Naive thymus-derived CD4-positive, alpha-beta T cell (primary cell): Measurements from ENCODE around the gene HHEX. TPM values are rescaled to one million over a fixed set of nuclear protein-coding genes. Genes with fewer than 3 reads are reported as not detected.

ENCODE experiments used
- ATAC-seq: fragments of 150-1000 bp; cut with Tn5 transposase; 2 replicates; pipeline ENCODE4 v1.10.0; 2021; ENCODE audit warnings: mild to moderate bottlenecking, moderate library complexity
- CTCF ChIA-PET: fragments of 350-600 bp; sonication (Branson Sonifier 250); formaldehyde crosslinking; loops from one replicate; lab custom pipeline; 2021; ENCODE audit warnings: antibody characterized with exemption; lab: Charles Lee
- POLR2A ChIA-PET: fragments of 350-600 bp; sonication (Branson Sonifier 250); formaldehyde crosslinking; loops from one replicate; lab custom pipeline; 2021; ENCODE audit warnings: antibody characterized with exemption, inconsistent platforms; lab: Charles Lee
- DNase-seq, 9 donors: peaks; one replicate each; pipeline versions ENCODE4 v3.0.0 to v3.0.0-alpha.2; 2020 to 2022; ENCODE audit warnings: mixed read lengths in 1 of 9
- H3K27ac ChIP-seq: one replicate; pipeline ENCODE4 v1.7.0; 2013; ENCODE audit warnings: mild to moderate bottlenecking, low read depth, low read length, moderate library complexity
- H3K27me3 ChIP-seq, 2 donors: one replicate each; pipeline ENCODE4 v1.7.0; 2013; ENCODE audit warnings: low read length in 2 of 2, mild to moderate bottlenecking in 2 of 2, moderate library complexity in 2 of 2; ENCODE audit not compliant: control insufficient read depth in 2 of 2, insufficient read depth in 2 of 2
- H3K36me3 ChIP-seq, 3 experiments: 1 replicate in 2 of 3; 2 replicates in 1 of 3; pipeline ENCODE4 v1.7.0; 2013; ENCODE audit warnings: low read length in 3 of 3, mild to moderate bottlenecking in 3 of 3, moderate library complexity in 1 of 3; ENCODE audit not compliant: insufficient read depth in 3 of 3, control insufficient read depth in 2 of 3
- H3K4me1 ChIP-seq, 2 donors: one replicate each; pipeline ENCODE4 v1.7.0; 2013; ENCODE audit warnings: low read length in 2 of 2, mild to moderate bottlenecking in 2 of 2, moderate library complexity in 1 of 2; ENCODE audit not compliant: control insufficient read depth in 2 of 2, insufficient read depth in 2 of 2
- H3K4me3 ChIP-seq: 2 replicates; pipeline ENCODE4 v1.7.0; 2013; ENCODE audit warnings: mild to moderate bottlenecking, low read length
- H3K9me3 ChIP-seq, 3 experiments: 1 replicate in 2 of 3; 2 replicates in 1 of 3; pipeline ENCODE4 v1.7.0; 2013; ENCODE audit warnings: low read length in 3 of 3; ENCODE audit not compliant: control insufficient read depth in 2 of 3
- H3K27ac Mint-ChIP-seq, 9 donors: one replicate each; pipeline ENCODE4 v1.8.0; 2020 to 2022; ENCODE audit warnings: mixed read lengths in 9 of 9, mild to moderate bottlenecking in 8 of 9, moderate library complexity in 5 of 9, inconsistent platforms in 2 of 9
- H3K27me3 Mint-ChIP-seq, 5 donors: one replicate each; pipeline ENCODE4 v1.8.0; 2021 to 2022; ENCODE audit warnings: mixed read lengths in 5 of 5, mild to moderate bottlenecking in 1 of 5
- H3K36me3 Mint-ChIP-seq, 5 donors: one replicate each; pipeline ENCODE4 v1.8.0; 2020 to 2022; ENCODE audit warnings: mixed read lengths in 5 of 5, mild to moderate bottlenecking in 3 of 5, inconsistent platforms in 1 of 5
- H3K4me1 Mint-ChIP-seq, 7 donors: one replicate each; pipeline ENCODE4 v1.8.0; 2020 to 2022; ENCODE audit warnings: mixed read lengths in 7 of 7, mild to moderate bottlenecking in 3 of 7, inconsistent platforms in 1 of 7
- H3K4me3 Mint-ChIP-seq, 10 donors: one replicate each; pipeline ENCODE4 v1.8.0; 2020 to 2022; ENCODE audit warnings: mild to moderate bottlenecking in 10 of 10, mixed read lengths in 10 of 10, moderate library complexity in 6 of 10, inconsistent platforms in 2 of 10
- H3K9me3 Mint-ChIP-seq, 11 donors: one replicate each; pipeline ENCODE4 v1.8.0; 2020 to 2022; ENCODE audit warnings: mixed read lengths in 11 of 11, mild to moderate bottlenecking in 4 of 11, inconsistent platforms in 1 of 11, moderate library complexity in 1 of 11
- intact Hi-C, 2 donors: fragments of 100-400 bp; cut with micrococcal nuclease; formaldehyde crosslinking; loops; one replicate each; pipeline ENCODE4 v1.15.1; 2023
- polyA plus RNA-seq, 2 donors: library from polyadenylated mRNA; unstranded; fragments of 300-500 nt; fragmentation: Illumina TruSeq; gene quantifications; one replicate each; pipeline ENCODE4 v1.2.3, GENCODE V29; 2021
- total RNA-seq, 6 experiments: library from RNA in 5 of 6; stranded (reverse) in 5 of 6; gene quantifications; 1 replicate in 5 of 6; 2 replicates in 1 of 6; pipeline ENCODE4 v1.2.3 and lab custom pipeline; 2021 to 2026

HHEX gene
- total and polyA plus RNA-seq, 7 experiments from 2014 or later: 0.18 to 21.4 (median 0.27) TPM; not detected in 2

DNA sequence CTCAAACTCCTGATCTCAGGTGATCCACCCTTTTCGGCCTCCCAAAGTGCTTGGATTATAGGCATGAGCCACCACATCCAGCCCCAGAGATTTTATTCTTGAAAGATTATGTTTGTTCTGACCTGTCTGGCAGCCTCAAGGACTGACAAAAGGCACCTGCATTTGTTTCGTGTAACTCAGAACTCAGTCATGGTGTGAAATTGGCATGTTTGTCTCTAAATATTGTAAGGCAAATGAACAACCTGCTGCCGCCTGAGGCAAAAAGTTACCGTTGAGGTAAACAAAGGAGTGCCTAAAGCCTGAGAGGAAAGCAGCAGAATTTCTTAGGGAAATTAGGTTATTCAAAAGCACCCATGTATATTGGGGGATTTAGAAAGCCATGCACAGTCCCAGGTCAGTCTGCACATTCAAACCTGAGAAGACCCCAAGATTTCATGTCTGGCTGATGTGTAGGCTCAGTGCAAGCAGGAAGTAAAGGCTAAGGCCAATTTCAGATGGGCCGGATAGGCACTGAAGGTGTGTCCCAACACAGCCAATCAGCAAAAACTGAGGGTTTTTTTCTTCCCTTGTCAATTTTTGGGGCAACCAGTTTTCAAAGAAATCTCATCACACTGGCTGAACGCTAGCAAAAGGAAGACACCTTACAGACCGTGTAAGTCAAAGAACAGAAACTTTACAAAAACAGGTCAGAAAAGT, 33.3 kb upstream of the HHEX start:
- Histone ChIP-seq H3K4me1 (no peaks in the 10 kb centered on the region), H3K36me3 (no peaks in the 10 kb centered on the region), H3K27me3 (no peaks in the 10 kb centered on the region), H3K27ac (no peak overlapping the region), H3K9me3 (no peaks in the 10 kb centered on the region), H3K4me3 (no peak overlapping the region)
- Mint-ChIP-seq H3K27ac (no peak overlapping the region), H3K4me1 (peaks cover 0 to 1% (median 0%) of the 10 kb centered on the region in 7 donors), H3K27me3 (peaks cover 0 to 6% (median 4%) of the 10 kb centered on the region in 5 donors), H3K9me3 (peaks cover 0 to 6% (median 2%) of the 10 kb centered on the region in 11 donors), H3K36me3 (peaks cover 0 to 23% (median 0%) of the 10 kb centered on the region in 5 donors), H3K4me3 (no peak overlapping the region)
- ChIA-PET CTCF (no interaction called here), POLR2A (no interaction called here)
- ATAC-seq (no peak), DNase-seq (no peak)
- intact Hi-C loops: no loop called here

DNA sequence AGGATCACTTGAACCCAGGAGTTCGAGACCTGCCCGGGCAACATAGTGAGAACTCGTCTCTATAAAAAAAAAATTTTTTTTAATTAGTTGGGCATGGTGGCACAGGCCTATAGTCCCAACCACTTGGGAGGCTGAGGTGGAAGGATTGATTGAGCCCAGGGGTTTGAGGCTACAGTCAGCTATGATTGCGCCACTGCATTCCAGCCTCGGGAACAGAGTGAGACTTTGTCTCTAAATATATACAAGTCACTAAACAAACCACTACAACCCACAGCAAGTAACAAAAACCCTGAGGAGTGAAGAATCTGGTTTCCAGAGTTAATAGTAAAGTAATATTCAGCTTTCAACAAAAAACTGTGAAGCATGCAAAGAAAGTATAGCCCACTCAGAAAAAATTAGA, 32.7 kb upstream of the HHEX start:
- POLR2A ChIA-PET: no interaction called here

DNA sequence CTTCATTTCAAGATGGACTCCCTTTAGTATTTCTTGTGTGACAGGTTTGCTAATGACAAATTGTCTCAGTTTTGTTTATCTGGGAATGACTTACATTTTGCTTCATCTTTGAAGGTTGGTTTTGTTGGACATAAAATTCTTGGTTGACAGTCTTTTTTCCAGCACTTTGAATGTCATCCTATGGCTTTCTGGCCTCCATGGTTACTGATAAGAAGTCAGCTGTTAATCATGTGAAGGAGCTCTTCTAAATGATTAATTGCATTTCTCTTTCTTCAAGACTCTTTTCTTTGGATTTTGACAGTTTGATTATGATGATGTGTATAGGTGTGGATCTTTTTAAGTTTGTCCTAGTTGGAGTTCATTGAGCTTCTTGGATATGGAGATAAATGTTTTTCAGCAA, 26.9 kb upstream of the HHEX start:
- H3K9me3 ChIP-seq: peaks cover 0 to 3% (median 0%) of the 10 kb centered on the region in 3 experiments
- Mint-ChIP-seq H3K4me1 (no peaks in the 10 kb centered on the region), H3K27ac (no peak overlapping the region), H3K27me3 (peaks cover 0 to 10% (median 4%) of the 10 kb centered on the region in 5 donors), H3K4me3 (no peak overlapping the region), H3K9me3 (peaks cover 0 to 41% (median 17%) of the 10 kb centered on the region in 11 donors), H3K36me3 (peaks cover 0 to 6% (median 0%) of the 10 kb centered on the region in 5 donors)
- no peak overlapping the region for H3K4me3 ChIP-seq
- DNase-seq (no peak), ATAC-seq (no peak)
- H3K27me3 ChIP-seq: no peaks in the 10 kb centered on the region
- POLR2A ChIA-PET: no interaction called here
- CTCF ChIA-PET: no interaction called here
- intact Hi-C loops: no loop called here
- no peaks in the 10 kb centered on the region for H3K36me3 ChIP-seq
- H3K27ac ChIP-seq: no peak overlapping the region
- H3K4me1 ChIP-seq: no peaks in the 10 kb centered on the region

More for the DNA sequence above, 32.7 kb upstream of the HHEX start:
- Mint-ChIP-seq H3K36me3 (peaks cover 0 to 20% (median 0%) of the 10 kb centered on the region in 5 donors), H3K4me1 (peaks cover 0 to 1% (median 0%) of the 10 kb centered on the region in 7 donors), H3K27ac (no peak overlapping the region), H3K4me3 (no peak overlapping the region), H3K9me3 (peaks cover 0 to 8% (median 3%) of the 10 kb centered on the region in 11 donors), H3K27me3 (peaks cover 0 to 6% (median 4%) of the 10 kb centered on the region in 5 donors)
- intact Hi-C loops: no loop called here
- ATAC-seq (no peak), DNase-seq (no peak)
- no peaks in the 10 kb centered on the region for H3K36me3 ChIP-seq
- CTCF ChIA-PET: no interaction called here
- H3K27ac ChIP-seq: no peak overlapping the region
- H3K27me3 ChIP-seq: no peaks in the 10 kb centered on the region
- H3K4me1 ChIP-seq: no peaks in the 10 kb centered on the region
- no peak overlapping the region for H3K4me3 ChIP-seq
- H3K9me3 ChIP-seq: no peaks in the 10 kb centered on the region

DNA sequence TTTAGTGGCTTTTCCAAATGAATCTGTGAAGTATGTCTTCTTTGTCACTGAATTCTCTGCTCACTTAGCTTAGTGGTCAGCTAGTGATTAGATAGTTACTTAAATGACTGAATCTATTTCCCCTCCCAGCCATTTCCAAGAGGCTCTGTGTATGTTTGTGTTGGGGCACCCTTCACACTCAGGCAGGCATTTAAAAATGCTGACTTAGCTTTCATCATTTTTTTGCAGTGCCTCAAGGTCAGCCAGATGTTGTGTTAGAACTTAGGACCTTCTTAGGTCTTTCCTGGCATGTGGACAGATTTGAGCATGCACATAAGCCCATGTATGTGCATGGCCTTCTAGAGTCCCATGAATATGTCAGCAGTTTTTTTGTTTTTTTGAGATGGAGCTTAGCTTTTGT, 25.4 kb upstream of the HHEX start:
- intact Hi-C loops: no loop called here
- H3K9me3 ChIP-seq: peaks cover 0 to 3% (median 0%) of the 10 kb centered on the region in 3 experiments
- Mint-ChIP-seq H3K4me3 (no peak overlapping the region), H3K36me3 (peaks cover 0 to 6% (median 0%) of the 10 kb centered on the region in 5 donors), H3K27ac (no peak overlapping the region), H3K4me1 (no peaks in the 10 kb centered on the region), H3K27me3 (peaks cover 0 to 10% (median 0%) of the 10 kb centered on the region in 5 donors), H3K9me3 (peaks cover 0 to 41% (median 20%) of the 10 kb centered on the region in 11 donors)
- no peaks in the 10 kb centered on the region for H3K36me3 ChIP-seq
- CTCF ChIA-PET: no interaction called here
- no peak for ATAC-seq
- H3K27ac ChIP-seq: no peak overlapping the region
- H3K4me3 ChIP-seq: no peak overlapping the region
- POLR2A ChIA-PET: no interaction called here
- H3K27me3 ChIP-seq: no peaks in the 10 kb centered on the region
- no peak for DNase-seq
- H3K4me1 ChIP-seq: no peaks in the 10 kb centered on the region

DNA sequence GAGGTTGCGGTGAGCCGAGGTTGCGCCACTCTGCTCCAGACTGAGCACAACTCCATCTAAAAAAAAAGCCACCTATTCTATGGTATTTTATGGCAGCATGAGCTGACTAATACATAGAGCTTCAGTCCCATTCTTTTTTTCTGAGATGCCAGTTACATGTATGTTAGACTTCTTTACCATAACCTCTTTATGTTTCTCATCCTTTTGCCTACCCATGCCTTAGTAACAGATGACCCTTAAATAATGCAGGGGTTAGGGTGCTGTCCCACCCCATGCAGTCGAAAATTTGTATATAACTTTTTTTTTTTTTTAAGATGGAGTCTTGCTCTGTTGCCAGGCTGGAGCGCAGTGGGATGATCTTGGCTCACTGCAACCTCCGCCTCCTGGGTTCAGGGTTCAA, 22.7 kb upstream of the HHEX start:
- no peak overlapping the region for H3K4me3 Mint-ChIP-seq
- Histone ChIP-seq H3K27ac (no peak overlapping the region), H3K4me1 (no peaks in the 10 kb centered on the region), H3K9me3 (peaks cover 0 to 3% (median 0%) of the 10 kb centered on the region in 3 experiments), H3K36me3 (no peaks in the 10 kb centered on the region), H3K27me3 (no peaks in the 10 kb centered on the region), H3K4me3 (no peak overlapping the region)
- H3K27ac Mint-ChIP-seq: no peak overlapping the region
- H3K9me3 Mint-ChIP-seq: peaks cover 0 to 33% (median 20%) of the 10 kb centered on the region in 11 donors
- ChIA-PET CTCF (no interaction called here), POLR2A (no interaction called here)
- intact Hi-C loops: no loop called here
- DNase-seq: no peak
- H3K36me3 Mint-ChIP-seq: peaks cover 0 to 6% (median 0%) of the 10 kb centered on the region in 5 donors
- ATAC-seq: no peak
- no peaks in the 10 kb centered on the region for H3K4me1 Mint-ChIP-seq
- peaks cover 0 to 7% (median 5%) of the 10 kb centered on the region in 5 donors for H3K27me3 Mint-ChIP-seq

DNA sequence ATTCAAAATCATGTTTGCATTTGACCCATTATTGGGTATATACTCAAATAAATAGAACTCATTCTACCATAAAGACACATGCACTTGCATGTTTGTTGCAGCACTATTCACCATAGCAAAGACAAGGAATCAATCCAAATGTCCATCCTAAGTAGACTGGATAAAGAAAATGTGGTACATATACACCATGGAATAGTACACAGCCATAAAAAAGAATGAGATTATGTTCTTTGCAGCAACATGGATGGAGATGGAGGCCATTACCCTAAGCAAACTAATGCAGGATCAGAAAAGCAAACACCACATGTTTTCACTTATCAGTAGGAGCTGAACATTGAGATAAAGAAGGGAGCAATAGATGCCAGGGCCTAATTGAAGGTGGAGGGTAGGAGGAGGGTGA, 12.0 kb upstream of the HHEX start:
- POLR2A ChIA-PET: interaction anchor here (0.6 kb wide), 1 partner anchor 951 kb away, joined by 4 read pairs; no protein-coding TSS in a partner anchor

More for the DNA sequence above, 12.0 kb upstream of the HHEX start:
- H3K9me3 ChIP-seq: no peaks in the 10 kb centered on the region
- CTCF ChIA-PET: no interaction called here
- H3K4me1 ChIP-seq: no peaks in the 10 kb centered on the region
- peaks cover 0 to 5% (median 0%) of the 10 kb centered on the region in 5 donors for H3K36me3 Mint-ChIP-seq
- no peaks in the 10 kb centered on the region for H3K36me3 ChIP-seq
- H3K27ac Mint-ChIP-seq: no peak overlapping the region
- H3K4me3 Mint-ChIP-seq: no peak overlapping the region
- no peak overlapping the region for H3K4me3 ChIP-seq
- no peak for DNase-seq
- ATAC-seq: no peak
- H3K27ac ChIP-seq: no peak overlapping the region
- no peaks in the 10 kb centered on the region for H3K4me1 Mint-ChIP-seq
- H3K27me3 ChIP-seq: no peaks in the 10 kb centered on the region
- peaks cover 7 to 17% (median 11%) of the 10 kb centered on the region in 5 donors for H3K27me3 Mint-ChIP-seq
- intact Hi-C loops: no loop called here
- peaks cover 0 to 9% (median 2%) of the 10 kb centered on the region in 11 donors for H3K9me3 Mint-ChIP-seq
